ENCODE data around the gene SGIP1.
"Not testable (repeated sequence)": the region's sequence is repeated elsewhere in the genome, so short reads cannot be mapped to it uniquely, and the experiment has no call there.

SGIP1 gene

DNA sequence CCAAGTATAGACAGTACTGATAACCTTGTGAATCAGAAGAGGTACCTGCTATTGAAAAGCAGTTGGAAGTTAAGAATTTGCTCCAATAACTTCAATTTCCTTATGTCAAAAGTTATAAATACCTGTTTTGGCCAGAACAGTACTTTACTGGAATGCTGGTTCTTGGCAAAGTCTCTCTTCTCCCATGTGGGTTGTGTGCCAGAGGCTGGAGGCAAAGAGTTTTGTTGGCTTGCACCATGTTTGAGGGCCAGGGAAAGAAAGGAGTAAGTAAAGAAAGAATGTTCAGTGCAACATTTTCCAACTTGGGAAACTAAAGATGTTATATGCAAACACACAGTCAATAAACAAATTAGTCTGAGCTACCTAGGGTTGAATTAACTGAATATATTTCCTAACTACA is 151.3 kb downstream of the SGIP1 start:
- no peak for DNase-seq

DNA sequence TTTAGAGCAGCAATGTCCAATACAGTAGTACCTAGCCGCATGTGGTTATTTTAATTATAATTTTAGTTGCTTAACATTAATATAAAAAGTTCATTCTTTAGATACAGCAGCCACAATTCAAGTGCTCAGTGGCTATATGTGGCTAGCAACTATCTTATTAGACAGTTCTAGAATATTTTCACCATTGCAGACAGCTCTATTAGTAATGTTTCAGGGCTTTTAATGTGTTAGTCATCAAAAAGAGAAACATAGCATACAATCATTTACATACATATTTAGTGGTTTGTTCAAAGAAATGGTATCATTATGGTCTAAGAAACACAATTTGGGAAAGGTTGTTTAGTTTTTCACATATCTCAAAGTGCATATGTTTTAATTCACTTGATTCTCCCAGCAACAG is 151.7 kb downstream of the SGIP1 start:
- DNase-seq = no peak

DNA sequence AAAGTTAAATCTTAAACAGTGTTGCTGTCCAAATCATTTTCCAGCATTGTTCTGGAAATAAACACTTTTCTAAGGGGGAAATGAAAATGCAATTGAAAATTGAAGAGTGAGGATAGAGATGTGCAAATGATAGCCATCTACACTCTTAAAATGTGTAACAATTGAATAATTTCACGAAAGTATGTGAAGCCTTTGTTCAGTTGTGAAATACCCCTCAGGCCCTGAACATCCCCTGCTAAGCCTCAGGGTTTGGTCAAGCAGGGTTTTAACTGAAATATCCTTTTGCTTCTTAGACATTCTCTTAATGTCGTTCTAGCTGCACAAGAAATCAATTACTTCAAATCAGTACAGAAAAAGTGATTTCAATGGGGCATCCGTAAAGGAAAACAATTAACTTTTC is 152.5 kb downstream of the SGIP1 start:
- no peak for DNase-seq

DNA sequence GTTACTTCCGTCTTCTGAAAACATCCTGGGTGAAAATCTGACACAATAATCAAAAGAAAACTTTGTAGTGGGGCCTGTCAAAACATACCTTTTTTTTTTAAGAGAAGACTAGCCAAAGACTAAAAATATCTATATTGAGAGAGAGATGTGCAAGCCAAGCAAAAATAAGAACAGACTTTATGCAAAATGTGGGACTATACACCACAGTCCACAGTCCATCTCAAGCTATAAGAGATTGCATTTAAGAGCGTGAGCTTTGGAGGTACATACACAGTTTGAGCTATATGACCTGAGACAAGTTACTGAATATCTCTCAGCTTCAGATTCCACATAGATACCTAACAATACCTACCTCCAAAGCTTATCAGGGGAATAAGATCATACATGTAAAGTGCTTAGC is 153.4 kb downstream of the SGIP1 start:
- no peak for DNase-seq

DNA sequence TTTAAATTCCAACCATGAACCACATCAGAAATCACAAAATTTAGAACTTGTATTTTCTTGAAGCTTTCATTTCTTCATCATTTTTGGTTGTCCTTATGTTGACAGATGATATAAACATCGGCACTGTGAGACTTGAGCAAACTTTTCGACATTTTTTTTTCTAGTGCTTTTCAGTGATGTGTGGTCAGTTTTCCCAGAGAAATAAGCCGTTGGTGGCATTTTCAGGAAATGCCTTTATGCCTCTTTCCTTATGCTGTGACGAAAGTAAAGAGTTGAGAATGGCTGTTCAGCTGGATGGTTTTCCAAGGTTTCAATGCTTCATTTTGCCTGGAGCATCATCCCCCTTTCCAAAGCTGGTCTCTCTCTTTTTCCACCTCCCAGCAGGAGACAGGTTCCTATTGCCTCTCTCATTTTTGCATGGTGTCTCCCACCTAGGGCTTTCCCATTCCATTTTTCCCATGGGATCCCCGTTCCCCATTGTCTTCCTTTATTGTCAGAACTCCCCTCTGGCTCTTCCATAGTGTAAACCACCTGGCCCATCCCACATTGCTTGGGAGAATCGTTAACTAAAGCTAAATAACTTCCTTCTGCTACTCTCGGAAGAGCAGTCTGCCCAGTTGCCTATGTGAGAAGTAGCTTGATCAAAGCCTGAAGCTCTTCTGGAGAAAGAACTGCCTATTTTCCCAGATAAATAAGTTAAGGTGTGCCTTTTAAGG is 156.9 kb downstream of the SGIP1 start:
- no peak for DNase-seq

DNA sequence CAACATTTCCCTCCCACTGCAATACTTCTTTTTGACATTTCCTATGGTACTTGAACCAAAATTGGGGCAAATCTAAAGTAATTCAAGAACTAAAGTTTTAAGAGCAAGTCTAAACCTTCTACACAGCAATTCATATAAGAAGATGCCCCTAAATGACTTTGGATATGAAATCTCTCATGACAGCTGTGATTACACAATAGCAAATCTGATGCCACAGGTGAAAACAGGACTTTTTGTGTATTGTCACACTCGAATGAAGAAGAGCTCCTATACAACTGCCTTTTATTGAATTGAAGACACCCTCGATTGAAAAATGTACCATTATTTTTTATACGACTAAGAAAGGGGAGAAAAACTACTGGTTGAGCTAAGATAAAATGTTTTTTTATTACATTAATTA is 158.7 kb downstream of the SGIP1 start:
- DNase-seq = no peak

GRCh38 chr1:66693856-66694255 is 159.9 kb downstream of the SGIP1 start:
- DNase-seq = peak in 1 of 2 experiments; percentile 15

DNA sequence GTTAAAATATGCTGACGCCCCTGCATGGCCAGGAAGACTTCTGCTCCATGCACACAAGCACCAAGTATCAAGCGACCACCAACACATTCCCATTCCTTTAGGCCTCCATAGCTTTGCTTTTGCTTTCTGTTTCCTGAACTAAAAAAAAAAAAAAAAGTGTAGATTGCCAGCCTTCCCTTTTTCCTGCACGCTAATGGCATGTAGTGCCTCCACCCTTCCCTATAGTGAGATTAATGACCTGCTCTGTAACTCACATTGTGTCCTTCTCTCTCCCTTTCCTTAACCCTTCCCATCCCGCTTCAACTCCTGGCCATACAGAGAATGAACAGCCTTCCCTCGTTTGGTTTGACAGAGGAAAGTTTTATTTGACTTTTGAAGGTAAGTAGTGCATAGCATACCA is 161.2 kb downstream of the SGIP1 start:
- no peak for DNase-seq

DNA sequence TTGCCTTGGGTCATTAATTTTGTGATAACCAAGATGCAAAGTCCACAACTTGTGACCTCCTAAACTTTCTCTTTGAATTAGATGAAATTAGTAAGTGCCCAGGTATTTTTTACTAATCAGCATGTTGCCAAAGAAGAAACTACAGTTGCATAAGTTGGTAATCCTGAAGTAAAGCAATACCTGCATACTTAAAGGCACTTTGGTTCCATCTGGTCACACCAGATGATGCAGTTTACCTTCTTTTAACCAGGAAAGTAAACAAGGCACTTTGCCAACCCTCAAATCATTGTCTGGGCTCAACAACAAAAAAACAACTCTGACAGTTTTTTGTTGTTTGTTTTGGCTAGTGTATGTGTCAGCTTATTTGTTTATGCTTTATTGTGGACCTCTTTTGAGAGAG is 162.8 kb downstream of the SGIP1 start:
- DNase-seq = peak in 1 of 2 experiments; percentile 12

DNA sequence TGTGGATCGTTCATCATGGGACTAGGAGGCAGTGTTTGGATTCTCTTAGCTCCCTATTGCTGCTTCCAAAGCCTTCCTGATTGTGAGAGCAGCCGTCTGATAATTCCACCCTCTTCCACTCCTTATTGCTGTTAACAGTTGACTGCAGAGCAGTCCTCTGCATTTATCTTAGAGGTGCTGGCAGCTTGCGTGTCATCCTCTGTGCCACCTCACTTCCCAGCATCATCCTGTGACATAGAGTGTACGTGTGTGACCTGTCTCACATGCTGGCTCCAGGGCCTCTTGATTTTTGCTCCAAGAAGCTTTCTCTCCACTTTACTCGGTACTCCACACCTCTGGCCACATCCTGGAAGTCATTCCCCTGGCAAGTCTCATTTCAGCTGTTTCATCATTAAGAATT is 165.3 kb downstream of the SGIP1 start:
- no peak for DNase-seq

- DNase-seq = no peak
Measured at GRCh38 chr1:66704177-66704875, 170.4 kb downstream of the SGIP1 start.

DNA sequence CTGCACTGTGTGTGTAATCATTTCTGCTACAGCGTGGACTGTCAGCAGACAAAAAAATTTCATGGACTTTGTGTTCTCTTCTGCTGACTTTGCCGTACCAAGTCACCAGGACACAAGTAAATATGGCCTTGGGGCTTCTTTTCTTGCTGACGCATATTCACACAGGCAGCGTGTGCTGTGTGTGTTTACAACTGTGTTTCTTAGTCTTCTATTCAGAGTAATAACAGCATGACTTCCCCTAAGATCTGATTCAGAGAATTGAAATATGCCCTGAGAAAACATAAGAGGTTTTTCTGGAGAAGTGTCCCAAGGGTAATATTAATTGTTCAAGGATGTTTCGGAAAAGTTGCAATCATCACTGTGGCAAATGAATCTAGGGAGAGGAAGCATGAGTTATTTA is 171.2 kb downstream of the SGIP1 start:
- peak in 1 of 2 experiments; percentile 47 for DNase-seq

DNA sequence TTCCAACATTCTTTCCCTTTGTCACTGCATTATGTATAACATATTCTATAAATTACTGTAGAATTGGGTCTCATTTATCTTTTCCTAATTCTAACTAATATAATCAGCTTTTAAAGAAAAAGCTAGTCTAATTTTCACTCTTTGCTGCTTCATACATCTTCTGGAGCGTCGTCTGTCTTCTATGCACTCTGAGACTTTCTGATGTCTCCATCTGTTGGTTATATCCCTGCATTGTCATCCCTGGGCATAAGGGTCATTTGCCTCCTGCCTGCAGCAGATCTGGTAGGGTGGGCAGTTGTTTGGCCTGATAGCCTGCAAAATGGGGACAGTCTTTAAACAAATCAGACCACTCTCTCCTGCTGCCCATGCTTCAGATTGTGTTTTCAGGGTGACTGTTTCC is 177.5 kb downstream of the SGIP1 start:
- no peak for DNase-seq

- no peak for DNase-seq
Measured at GRCh38 chr1:66712839-66713238, 178.9 kb downstream of the SGIP1 start.

DNA sequence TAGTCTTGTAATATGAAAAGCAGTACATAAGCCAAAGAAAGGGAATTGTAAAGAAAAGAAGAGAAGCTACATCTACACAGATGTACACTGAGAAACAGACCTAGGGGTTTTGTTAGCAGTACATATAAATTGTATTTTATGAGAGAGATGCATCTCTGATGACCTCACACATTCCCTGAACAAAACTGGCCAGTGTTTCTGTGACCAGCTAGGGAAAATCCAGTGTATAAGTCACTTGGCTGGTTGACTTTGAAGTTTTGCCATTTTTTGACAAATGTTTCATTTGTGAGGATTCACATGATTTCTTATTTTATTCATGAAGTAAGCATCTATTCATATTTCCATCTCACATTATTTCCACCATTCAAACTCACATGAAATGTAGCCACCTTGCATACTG is 190.0 kb downstream of the SGIP1 start:
- no peak for DNase-seq

- peak in 1 of 2 experiments; percentile 31 for DNase-seq
Measured at GRCh38 chr1:66725885-66726665, 192.1 kb downstream of the SGIP1 start.

GRCh38 chr1:66728021-66728420 is 194.1 kb downstream of the SGIP1 start:
- DNase-seq = no peak

- not testable (repeated sequence) for DNase-seq
Measured at GRCh38 chr1:66728716-66729115, 194.8 kb downstream of the SGIP1 start.

DNA sequence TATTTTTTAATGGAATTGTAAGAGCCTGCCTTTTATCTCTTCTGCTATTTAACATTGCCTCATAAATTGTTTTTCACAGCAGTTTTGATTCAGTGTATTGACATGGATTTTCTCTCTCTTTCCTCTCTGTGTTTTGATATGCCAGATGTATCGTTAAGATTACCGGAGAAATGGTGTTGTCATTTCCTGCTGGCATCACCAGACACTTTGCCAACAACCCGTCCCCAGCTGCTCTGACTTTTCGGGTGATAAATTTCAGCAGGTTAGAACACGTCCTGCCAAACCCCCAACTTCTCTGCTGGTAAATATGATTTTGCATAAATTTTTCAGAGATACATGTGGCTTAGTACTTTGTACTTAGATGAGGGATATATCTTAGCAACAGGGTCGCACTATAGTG is 195.2 kb downstream of the SGIP1 start:
- DNase-seq = no peak

DNA sequence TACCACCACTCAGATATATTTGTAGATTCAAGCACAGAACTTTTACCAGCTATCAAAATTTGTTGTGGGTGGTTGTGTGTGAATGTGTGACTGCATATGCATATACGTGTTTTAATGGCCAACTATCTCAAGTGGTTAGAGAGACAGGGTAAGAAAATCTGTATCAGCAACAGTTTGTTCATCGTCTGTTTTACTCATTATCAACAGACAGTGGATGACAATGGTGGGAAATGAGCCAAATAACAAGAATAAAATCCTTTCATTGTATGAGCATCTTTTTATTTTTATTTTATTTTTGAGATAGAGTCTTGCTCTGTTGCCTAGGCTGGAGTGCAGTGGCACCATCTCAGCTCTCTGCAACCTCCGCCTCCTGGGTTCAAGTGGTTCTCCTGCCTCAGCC is 195.6 kb downstream of the SGIP1 start:
- no peak for DNase-seq

DNA sequence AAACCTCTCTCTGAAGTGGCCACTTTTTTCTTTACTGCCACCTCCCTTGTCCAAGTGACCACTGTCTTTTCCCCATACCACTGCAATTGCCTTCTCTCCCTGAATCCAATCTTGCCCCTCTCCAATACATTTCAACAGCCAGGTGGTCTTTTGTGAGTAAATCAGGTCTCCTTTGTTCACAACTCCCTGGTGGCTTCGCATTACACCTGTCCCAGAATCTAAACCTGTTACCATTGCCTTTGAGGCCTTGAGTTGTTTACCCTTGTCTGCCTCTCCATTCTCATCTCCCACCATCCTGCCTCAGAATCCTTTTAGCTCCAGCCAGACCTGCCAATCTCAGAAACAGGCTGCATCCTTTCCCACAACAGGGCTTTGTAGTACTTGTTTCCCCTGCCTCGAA is 196.5 kb downstream of the SGIP1 start:
- DNase-seq = peak; percentile 62 to 83

GRCh38 chr1:66731170-66731865 is 197.4 kb downstream of the SGIP1 start:
- DNase-seq = no peak
